Activated CD4-positive, alpha-beta memory T cell treated with anti-CD3 and anti-CD28 coated beads for 36 hours (primary cell): ENCODE data around the gene TAS2R30. TPM values are rescaled to one million over a fixed set of nuclear protein-coding genes. Genes with fewer than 3 reads are reported as not detected.

Experiments
- CTCF ChIA-PET: fragments of 350-600 bp; sonication (Branson Sonifier 250); formaldehyde crosslinking; loops from one replicate; lab custom pipeline; 2021; ENCODE audit warnings: antibody characterized with exemption, inconsistent platforms; lab: Charles Lee
- POLR2A ChIA-PET: fragments of 350-600 bp; sonication (Branson Sonifier 250); formaldehyde crosslinking; loops from one replicate; lab custom pipeline; 2021; ENCODE audit warnings: antibody characterized with exemption; lab: Charles Lee
- DNase-seq: peaks from one replicate; pipeline ENCODE4 v3.0.0-alpha.2; 2020
- H3K27ac Mint-ChIP-seq: one replicate; pipeline ENCODE4 v1.8.0; 2021; ENCODE audit warnings: mixed read lengths
- H3K27me3 Mint-ChIP-seq: one replicate; pipeline ENCODE4 v1.8.0; 2021; ENCODE audit warnings: mixed read lengths
- H3K36me3 Mint-ChIP-seq: one replicate; pipeline ENCODE4 v1.8.0; 2021; ENCODE audit warnings: mixed read lengths
- H3K4me1 Mint-ChIP-seq: one replicate; pipeline ENCODE4 v1.8.0; 2021; ENCODE audit warnings: low read depth, mixed read lengths
- H3K4me3 Mint-ChIP-seq: one replicate; pipeline ENCODE4 v1.8.0; 2021; ENCODE audit warnings: mild to moderate bottlenecking, mixed read lengths
- H3K9me3 Mint-ChIP-seq: one replicate; pipeline ENCODE4 v1.8.0; 2021; ENCODE audit warnings: mixed read lengths
- intact Hi-C: fragments of 100-400 bp; cut with micrococcal nuclease; formaldehyde crosslinking; loops from one replicate; pipeline ENCODE4 v1.15.1; 2023
- total RNA-seq, 2 experiments: library from RNA; stranded (reverse); gene quantifications; one replicate each; pipeline ENCODE4 v1.2.3, GENCODE V29; 2021

Gene TAS2R30, protein sequence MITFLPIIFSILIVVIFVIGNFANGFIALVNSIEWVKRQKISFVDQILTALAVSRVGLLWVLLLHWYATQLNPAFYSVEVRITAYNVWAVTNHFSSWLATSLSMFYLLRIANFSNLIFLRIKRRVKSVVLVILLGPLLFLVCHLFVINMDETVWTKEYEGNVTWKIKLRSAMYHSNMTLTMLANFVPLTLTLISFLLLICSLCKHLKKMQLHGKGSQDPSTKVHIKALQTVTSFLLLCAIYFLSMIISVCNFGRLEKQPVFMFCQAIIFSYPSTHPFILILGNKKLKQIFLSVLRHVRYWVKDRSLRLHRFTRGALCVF
- total RNA-seq, result under 1 TPM; 0.87 to 0.95 TPM

DNA sequence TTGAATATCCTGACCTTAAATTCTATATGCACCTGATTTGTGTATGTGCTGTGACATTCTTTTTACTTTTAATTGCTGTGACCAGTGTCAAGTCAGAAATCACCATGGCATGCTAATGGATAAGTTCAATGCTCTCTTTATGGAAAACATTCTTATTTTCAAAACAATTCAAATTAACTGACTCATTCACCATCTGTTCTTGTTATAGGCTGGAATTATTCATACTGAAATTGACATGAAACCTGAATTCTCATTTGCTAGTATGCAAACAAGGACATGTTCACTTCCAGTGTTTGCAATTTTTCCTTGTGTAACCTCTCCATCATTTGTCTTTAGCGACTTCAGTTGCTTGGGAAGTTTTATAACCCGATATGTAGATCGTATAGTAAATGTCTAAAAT, at the start of gene TAS2R30:
TSS of gene TAS2R30 (minus strand) at position 340 of the 400 bp plus-strand sequence. CDS start 400 bp downstream, outside the sequence.
- ChIA-PET CTCF (interaction anchor here (0.9 kb wide), 1 partner anchor 65 kb away, joined by 3 read pairs; no protein-coding TSS in a partner anchor), POLR2A (no interaction called here)
- Mint-ChIP-seq H3K27me3 (no peaks in the 10 kb centered on the region), H3K4me3 (no peak within 1 kb of the TSS), H3K9me3 (no peaks in the 10 kb centered on the region), H3K27ac (no peak within 1 kb of the TSS), H3K36me3 (peaks cover 9% of the 10 kb centered on the region), H3K4me1 (peaks cover 35% of the 10 kb centered on the region)
- intact Hi-C loops, result no loop called here
- DNase-seq, result no peak

DNA sequence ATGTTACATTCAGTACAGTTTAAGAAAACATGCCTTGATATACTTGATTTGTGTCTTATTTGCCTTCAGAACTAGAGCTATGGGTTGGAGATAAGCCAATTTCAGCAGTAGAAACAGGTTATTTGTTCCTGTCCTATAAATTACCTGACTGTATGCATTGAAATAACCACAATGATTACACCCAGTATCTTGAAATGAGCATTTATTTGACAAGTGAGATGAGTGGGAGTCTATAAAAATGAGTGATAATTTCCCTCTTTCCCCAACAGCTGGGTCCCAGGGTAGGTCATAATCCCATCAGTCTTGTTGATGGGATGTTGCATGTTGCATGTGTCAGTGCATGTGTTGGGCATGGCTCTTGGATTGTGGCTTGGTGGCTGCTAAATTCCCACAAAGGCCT, 48.6 kb upstream of the TAS2R30 start:
- Mint-ChIP-seq H3K4me1 (peaks cover 6% of the 10 kb centered on the region), H3K36me3 (no peaks in the 10 kb centered on the region), H3K27ac (no peak overlapping the region), H3K9me3 (no peaks in the 10 kb centered on the region), H3K27me3 (no peaks in the 10 kb centered on the region), H3K4me3 (no peak overlapping the region)
- intact Hi-C loops, result no loop called here
- ChIA-PET POLR2A (no interaction called here), CTCF (no interaction called here)
- DNase-seq, result no peak

DNA sequence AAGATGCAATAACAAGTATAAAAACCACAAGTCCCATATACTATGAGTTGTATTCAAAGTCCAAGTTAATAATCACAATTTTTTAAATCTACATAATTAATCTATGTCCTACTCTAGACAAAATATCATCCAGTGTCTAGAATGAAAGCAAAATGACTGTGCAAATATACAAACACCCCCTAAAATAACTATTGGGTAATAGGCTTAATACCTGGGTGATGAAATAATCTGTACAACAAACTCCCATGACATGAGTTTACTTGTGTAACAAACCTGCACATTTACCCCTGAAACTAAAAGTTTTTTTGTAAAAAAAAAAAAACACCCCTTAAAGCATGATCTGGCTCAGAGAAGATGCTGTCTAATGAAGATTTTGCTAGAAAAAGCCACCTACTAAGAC, 48.1 kb upstream of the TAS2R30 start:
- DNase-seq, result no peak
- no peak overlapping the region for H3K4me3 Mint-ChIP-seq
- H3K36me3 Mint-ChIP-seq, result peaks cover 2% of the 10 kb centered on the region
- ChIA-PET CTCF (no interaction called here), POLR2A (no interaction called here)
- H3K27me3 Mint-ChIP-seq, result no peaks in the 10 kb centered on the region
- H3K27ac Mint-ChIP-seq, result no peak overlapping the region
- intact Hi-C loops, result no loop called here
- peaks cover 6% of the 10 kb centered on the region for H3K4me1 Mint-ChIP-seq
- no peaks in the 10 kb centered on the region for H3K9me3 Mint-ChIP-seq

DNA sequence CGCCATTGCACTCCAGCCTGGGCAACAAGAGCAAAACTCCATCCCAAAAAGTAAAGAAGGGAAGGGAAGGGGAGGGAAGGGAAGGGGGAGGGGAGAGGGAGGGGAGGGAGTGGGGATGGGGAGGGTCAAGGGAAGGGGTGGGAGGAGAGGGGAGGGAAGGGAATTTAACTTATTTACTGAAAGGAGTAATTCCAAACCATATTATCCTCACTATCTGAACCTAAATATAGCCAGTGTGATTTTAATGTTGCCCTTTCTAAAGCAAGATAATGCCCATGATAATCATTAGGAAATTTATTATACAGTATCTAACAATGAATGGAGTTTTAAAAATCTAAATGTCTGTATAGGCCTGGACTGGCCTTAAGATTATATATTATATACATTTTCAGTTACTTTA, 43.8 kb upstream of the TAS2R30 start:
- intact Hi-C loops, result no loop called here
- ChIA-PET POLR2A (no interaction called here), CTCF (no interaction called here)
- Mint-ChIP-seq H3K4me3 (no peak overlapping the region), H3K9me3 (no peaks in the 10 kb centered on the region), H3K4me1 (peaks cover 9% of the 10 kb centered on the region), H3K27me3 (no peaks in the 10 kb centered on the region), H3K27ac (no peak overlapping the region), H3K36me3 (peaks cover 9% of the 10 kb centered on the region)
- DNase-seq, result no peak

DNA sequence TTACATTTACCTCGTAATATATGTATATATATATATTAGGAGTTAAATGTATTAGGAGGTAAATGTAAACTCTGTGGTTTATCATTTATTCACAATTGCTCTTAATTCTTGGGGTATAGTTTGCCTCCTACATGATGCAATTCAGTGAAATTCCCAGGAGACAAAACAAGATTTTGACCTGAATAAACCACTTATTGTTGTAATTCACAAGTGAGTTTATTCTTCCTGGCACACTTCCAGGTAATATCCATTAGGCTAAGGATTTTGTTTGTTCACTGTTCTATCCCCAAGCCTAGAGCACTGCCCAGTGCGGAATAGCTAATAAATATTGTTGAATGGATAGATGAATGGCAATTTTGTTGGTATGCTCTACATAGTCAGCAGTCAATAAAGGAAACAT, 39.6 kb upstream of the TAS2R30 start:
- intact Hi-C loops, result loop anchor here (5.0 kb wide), 2 partner anchors 427 to 562 kb away; partner anchors contain the start of gene MAGOHB
- peaks cover 33% of the 10 kb centered on the region for H3K4me1 Mint-ChIP-seq
- DNase-seq, result no peak
- CTCF ChIA-PET, result no interaction called here
- H3K27me3 Mint-ChIP-seq, result no peaks in the 10 kb centered on the region
- H3K36me3 Mint-ChIP-seq, result peaks cover 21% of the 10 kb centered on the region
- POLR2A ChIA-PET, result no interaction called here
- H3K4me3 Mint-ChIP-seq, result no peak overlapping the region
- no peaks in the 10 kb centered on the region for H3K9me3 Mint-ChIP-seq
- H3K27ac Mint-ChIP-seq, result no peak overlapping the region

DNA sequence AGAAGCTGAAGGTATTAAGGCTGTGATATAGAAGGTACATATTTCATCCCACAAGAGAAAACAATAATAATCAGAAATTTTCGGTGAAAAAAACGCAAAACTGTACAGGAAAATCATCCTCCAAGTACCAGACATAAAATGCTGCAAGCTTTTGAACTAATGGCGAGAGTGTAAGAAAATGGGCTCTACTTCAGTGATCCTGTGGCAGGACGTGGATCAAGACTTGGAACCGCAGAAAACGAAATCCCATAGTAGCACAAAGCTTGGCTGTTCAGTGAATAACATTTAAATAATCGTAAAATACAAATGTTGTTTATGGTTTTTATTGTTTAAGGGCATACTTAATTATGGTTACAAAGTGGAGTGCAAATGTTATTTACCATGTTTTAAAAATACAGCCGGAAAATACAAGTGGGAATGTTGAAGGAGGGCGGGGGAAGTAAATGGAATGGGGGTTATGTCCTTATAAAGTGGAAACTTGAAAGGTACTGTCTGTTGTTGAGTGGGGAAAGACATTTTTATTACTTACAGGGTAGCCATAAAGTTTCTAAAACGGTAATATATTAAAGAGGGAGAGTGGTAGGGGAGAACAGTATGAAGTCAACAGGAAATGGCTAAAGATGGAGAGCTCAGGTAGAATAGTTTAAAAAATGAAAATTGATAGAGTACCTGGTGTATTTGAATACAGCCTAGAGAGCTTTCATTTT, 37.7 kb upstream of the TAS2R30 start:
- peaks cover 42% of the 10 kb centered on the region for H3K4me1 Mint-ChIP-seq
- intact Hi-C loops, result loop anchor here (1.0 to 5.0 kb wide), 5 partner anchors 189 to 959 kb away; partner anchors contain the start of gene MAGOHB
- ChIA-PET POLR2A (interaction anchor here (1.0 to 1.3 kb wide), 3 partner anchors 17 to 559 kb away, joined by 3 to 4 read pairs (median 4); partner anchors contain the start of gene MAGOHB), CTCF (interaction anchor here (0.9 to 2.6 kb wide), 4 partner anchors 28 to 422 kb away, joined by 3 to 10 read pairs (median 5); no protein-coding TSS in a partner anchor)
- peaks cover 22% of the 10 kb centered on the region for H3K36me3 Mint-ChIP-seq
- peak overlapping the region; percentile 99 for H3K27ac Mint-ChIP-seq
- no peaks in the 10 kb centered on the region for H3K27me3 Mint-ChIP-seq
- H3K4me3 Mint-ChIP-seq, result peak overlapping the region; percentile 96
- H3K9me3 Mint-ChIP-seq, result no peaks in the 10 kb centered on the region
- DNase-seq, result no peak

DNA sequence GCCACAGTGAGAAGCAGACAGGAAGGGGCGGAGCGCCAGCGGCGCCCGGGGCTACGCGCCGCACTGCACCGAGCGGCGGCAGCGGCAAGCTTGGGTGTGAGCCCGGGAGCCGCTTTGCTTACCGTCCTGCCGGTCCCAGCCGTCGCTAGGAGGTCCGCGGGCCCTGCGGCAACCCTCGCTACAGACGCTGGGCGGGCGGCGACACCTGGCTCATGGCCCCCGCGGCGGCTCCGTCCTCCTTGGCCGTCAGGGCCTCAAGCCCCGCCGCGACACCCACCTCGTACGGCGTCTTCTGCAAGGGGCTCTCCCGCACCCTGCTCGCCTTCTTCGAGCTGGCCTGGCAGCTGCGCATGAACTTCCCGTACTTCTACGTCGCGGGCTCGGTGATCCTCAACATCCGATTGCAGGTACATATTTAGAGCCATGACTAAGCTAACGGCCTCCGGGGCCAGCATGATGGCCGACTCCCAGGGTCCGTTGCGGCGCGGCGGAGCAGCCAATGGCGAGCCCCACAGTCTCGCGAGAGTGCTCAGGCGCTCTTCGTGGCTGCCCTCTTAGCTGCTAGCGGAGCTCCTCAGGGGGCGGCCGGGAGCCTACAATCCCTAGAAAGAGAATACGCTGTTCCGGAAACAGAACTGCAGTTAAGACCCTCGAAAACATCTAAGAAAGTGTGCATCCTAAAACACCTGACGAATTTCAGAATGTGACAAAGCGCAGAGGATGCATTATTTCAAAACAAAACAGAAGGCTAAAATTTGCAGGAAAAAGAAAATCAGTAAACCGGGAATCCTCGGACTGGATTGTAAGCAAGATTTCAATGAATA, 36.9 kb upstream of the TAS2R30 start, which contains the start of gene SMIM10L1:
TSS of gene SMIM10L1 (plus strand) at position 50 of the 824 bp plus-strand sequence. CDS start at position 213, 163 bp downstream.
- peak within 1 kb of the TSS; percentile 96 for H3K4me3 Mint-ChIP-seq
- intact Hi-C loops, result loop anchor here (1.0 to 5.0 kb wide), 5 partner anchors 189 to 958 kb away; partner anchors contain the start of gene MAGOHB
- no peaks in the 10 kb centered on the region for H3K27me3 Mint-ChIP-seq
- DNase-seq, result peak; percentile 93
- H3K4me1 Mint-ChIP-seq, result peaks cover 42% of the 10 kb centered on the region
- H3K27ac Mint-ChIP-seq, result peak within 1 kb of the TSS; percentile 99
- ChIA-PET CTCF (interaction anchor here (0.7 to 2.6 kb wide), 8 partner anchors 10 to 984 kb away, joined by 3 to 10 read pairs (median 3); no protein-coding TSS in a partner anchor), POLR2A (interaction anchor here (0.8 to 1.3 kb wide), 5 partner anchors 16 to 558 kb away, joined by 3 to 4 read pairs (median 3); partner anchors contain the start of gene MAGOHB)
- no peaks in the 10 kb centered on the region for H3K9me3 Mint-ChIP-seq
- peaks cover 23% of the 10 kb centered on the region for H3K36me3 Mint-ChIP-seq

DNA sequence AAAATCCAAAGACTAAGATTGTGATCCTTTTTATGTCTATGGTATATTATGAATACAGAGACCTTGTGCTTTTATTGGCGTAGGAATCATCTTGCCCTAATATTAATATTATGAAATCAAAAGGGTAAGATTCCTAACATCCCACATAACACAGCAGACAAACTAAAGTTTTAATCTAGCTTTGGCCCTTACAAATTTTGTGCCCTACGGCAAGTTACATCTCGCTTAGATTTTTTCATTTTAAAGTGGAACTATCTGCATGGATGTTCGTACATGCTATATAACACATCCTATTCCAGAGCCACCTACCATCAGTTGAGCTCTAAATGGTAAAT, 36.3 kb upstream of the TAS2R30 start:
- no peak for DNase-seq
- Mint-ChIP-seq H3K9me3 (no peaks in the 10 kb centered on the region), H3K4me3 (peak overlapping the region; percentile 96), H3K27ac (peak overlapping the region; percentile 99), H3K4me1 (peaks cover 48% of the 10 kb centered on the region), H3K36me3 (peaks cover 25% of the 10 kb centered on the region), H3K27me3 (no peaks in the 10 kb centered on the region)
- POLR2A ChIA-PET, result interaction anchor here (0.8 to 1.3 kb wide), 3 partner anchors 16 to 34 kb away, joined by 3 to 4 read pairs (median 3); no protein-coding TSS in a partner anchor
- CTCF ChIA-PET, result interaction anchor here (0.7 to 2.6 kb wide), 5 partner anchors 10 to 443 kb away, joined by 3 to 10 read pairs (median 4); no protein-coding TSS in a partner anchor
- intact Hi-C loops, result loop anchor here (1.0 to 5.0 kb wide), 5 partner anchors 188 to 957 kb away; partner anchors contain the start of gene MAGOHB

DNA sequence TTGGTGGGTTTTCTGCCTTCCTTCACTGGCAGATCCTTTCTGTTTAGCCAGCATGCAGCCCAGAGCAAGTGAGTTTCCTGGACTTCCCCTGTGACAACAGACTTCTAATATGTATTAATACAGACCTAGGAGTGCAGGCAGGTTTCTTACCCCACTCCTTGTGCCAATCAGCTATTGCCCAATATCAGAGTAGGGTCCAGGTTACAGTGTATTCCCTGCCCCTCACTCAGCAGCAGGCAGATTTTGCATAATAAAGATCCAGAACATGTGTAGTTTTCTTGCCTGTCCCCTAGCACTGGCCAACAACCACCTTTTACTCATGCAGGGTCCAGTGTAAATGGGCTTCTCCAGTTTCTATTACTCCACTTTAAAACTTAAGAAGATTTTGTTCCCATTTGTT, 31.9 kb upstream of the TAS2R30 start:
- H3K4me1 Mint-ChIP-seq, result peaks cover 55% of the 10 kb centered on the region
- ChIA-PET CTCF (no interaction called here), POLR2A (no interaction called here)
- peaks cover 33% of the 10 kb centered on the region for H3K36me3 Mint-ChIP-seq
- DNase-seq, result no peak
- intact Hi-C loops, result no loop called here
- no peak overlapping the region for H3K4me3 Mint-ChIP-seq
- H3K27ac Mint-ChIP-seq, result no peak overlapping the region
- no peaks in the 10 kb centered on the region for H3K27me3 Mint-ChIP-seq
- no peaks in the 10 kb centered on the region for H3K9me3 Mint-ChIP-seq

DNA sequence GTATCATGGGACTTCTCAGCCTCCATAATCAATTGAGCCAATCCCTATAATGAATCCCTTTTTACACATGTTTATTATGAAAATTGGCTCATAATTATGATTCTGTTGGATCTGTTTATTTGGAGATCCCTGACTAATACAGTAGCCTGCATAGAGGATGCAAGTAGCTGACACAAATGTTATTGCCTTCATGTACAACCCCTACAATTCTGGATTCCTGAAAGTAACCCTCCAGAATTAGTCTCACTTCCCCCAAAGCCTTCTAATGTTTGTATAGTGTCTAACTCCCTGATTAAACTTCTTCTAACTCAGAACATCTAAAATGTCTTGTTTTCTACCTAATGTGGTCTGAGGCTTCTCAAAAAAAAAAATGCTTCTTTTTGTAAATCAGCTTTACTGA, 29.9 kb upstream of the TAS2R30 start:
- H3K27me3 Mint-ChIP-seq, result no peaks in the 10 kb centered on the region
- intact Hi-C loops, result no loop called here
- H3K9me3 Mint-ChIP-seq, result no peaks in the 10 kb centered on the region
- CTCF ChIA-PET, result no interaction called here
- peaks cover 34% of the 10 kb centered on the region for H3K36me3 Mint-ChIP-seq
- no peak overlapping the region for H3K4me3 Mint-ChIP-seq
- no peak for DNase-seq
- no peak overlapping the region for H3K27ac Mint-ChIP-seq
- H3K4me1 Mint-ChIP-seq, result peaks cover 52% of the 10 kb centered on the region
- POLR2A ChIA-PET, result no interaction called here

DNA sequence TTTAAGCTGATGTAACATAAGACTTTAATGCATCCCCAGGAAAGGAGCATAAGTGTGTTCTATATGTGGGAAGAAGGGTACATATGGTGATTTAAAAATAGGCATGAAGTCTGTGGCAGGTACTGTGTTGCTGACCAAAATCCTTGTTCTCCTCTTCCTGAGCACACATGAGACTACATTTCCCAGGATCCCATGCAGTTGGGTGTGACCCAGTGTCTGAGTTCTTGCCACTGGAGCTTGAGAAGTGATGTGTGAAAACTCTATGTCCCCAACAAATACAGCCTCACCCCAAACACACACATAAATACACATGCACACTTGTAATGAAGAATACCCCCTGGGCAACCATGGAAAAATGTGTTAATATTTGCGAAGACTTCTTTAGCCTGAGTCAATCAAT, 28.1 kb upstream of the TAS2R30 start:
- H3K36me3 Mint-ChIP-seq, result peaks cover 31% of the 10 kb centered on the region
- POLR2A ChIA-PET, result no interaction called here
- no peak overlapping the region for H3K27ac Mint-ChIP-seq
- peaks cover 43% of the 10 kb centered on the region for H3K4me1 Mint-ChIP-seq
- intact Hi-C loops, result no loop called here
- H3K4me3 Mint-ChIP-seq, result no peak overlapping the region
- H3K27me3 Mint-ChIP-seq, result no peaks in the 10 kb centered on the region
- CTCF ChIA-PET, result no interaction called here
- no peak for DNase-seq
- H3K9me3 Mint-ChIP-seq, result no peaks in the 10 kb centered on the region
